Measurements from ENCODE around the gene CRTC2.

GRCh38 chr1:153937331-153937730, 21.1 kb downstream of the CRTC2 start:
- TF ChIP-seq EZH2 (IDR thresholded peaks at IDR 0.05; ENCODE audit: borderline replicate concordance, low read length): no peak
- no peak for TF ChIP-seq CTCF (IDR thresholded peaks at IDR 0.05; ENCODE audit: low read length)
